ENCODE results near the gene DGKZ.

DNA sequence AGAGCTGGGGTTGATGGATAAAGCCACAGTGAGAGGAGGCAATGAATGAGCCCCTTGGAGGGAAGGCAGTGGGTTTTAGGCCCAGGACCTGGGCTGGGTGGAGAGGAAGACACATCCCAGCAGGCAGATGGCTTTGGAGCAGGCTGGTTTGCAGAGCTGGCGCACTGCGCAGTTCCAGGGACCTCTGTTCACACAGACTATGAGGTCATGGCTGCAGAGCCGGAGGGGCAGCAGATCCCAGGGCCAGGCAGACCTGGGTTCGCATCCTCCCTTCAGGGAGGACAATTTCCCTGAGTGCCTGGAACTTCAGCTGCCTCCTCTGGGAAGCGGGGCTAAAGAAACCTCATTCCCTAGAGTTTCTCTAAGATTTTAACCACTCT is 28.2 kb upstream of the DGKZ start:
- TF ChIP-seq, protein P1, sequence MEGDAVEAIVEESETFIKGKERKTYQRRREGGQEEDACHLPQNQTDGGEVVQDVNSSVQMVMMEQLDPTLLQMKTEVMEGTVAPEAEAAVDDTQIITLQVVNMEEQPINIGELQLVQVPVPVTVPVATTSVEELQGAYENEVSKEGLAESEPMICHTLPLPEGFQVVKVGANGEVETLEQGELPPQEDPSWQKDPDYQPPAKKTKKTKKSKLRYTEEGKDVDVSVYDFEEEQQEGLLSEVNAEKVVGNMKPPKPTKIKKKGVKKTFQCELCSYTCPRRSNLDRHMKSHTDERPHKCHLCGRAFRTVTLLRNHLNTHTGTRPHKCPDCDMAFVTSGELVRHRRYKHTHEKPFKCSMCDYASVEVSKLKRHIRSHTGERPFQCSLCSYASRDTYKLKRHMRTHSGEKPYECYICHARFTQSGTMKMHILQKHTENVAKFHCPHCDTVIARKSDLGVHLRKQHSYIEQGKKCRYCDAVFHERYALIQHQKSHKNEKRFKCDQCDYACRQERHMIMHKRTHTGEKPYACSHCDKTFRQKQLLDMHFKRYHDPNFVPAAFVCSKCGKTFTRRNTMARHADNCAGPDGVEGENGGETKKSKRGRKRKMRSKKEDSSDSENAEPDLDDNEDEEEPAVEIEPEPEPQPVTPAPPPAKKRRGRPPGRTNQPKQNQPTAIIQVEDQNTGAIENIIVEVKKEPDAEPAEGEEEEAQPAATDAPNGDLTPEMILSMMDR (IDR thresholded peaks at IDR 0.05): no peak
- no peak for TF ChIP-seq POLR2A (IDR thresholded peaks at IDR 0.05)
- no peak for TF ChIP-seq EP300 (IDR thresholded peaks at IDR 0.05)
